Measurements from ENCODE around the gene CDC42BPA. TPM values are rescaled to one million over a fixed set of nuclear protein-coding genes. Genes with fewer than 3 reads are reported as not detected.

Gene CDC42BPA
- total and polyA plus RNA-seq, 2 experiments from 2014 or later, result 25.1 to 25.2 TPM

DNA sequence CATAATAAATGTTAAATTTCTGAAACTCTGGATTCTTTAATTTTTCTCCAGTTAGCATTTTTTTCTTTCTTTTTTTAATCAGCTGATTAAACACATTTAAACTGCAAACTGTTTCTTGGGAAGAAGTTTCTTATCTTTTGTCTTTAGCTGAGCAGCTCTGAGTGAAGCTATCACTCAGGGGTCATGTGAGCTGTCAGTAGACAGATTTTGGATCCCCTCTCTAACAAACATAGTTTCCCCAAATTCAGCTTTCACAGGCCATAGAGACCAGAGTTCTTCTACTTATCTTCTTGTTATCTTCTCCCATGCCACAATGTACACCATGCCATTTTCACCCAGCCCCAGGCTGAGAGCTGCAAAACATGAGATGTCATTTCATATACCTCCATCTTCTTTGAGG, 148.9 kb downstream of the CDC42BPA start:
- no peaks in the 10 kb centered on the region for H3K27me3 ChIP-seq
- TF ChIP-seq, protein P1, sequence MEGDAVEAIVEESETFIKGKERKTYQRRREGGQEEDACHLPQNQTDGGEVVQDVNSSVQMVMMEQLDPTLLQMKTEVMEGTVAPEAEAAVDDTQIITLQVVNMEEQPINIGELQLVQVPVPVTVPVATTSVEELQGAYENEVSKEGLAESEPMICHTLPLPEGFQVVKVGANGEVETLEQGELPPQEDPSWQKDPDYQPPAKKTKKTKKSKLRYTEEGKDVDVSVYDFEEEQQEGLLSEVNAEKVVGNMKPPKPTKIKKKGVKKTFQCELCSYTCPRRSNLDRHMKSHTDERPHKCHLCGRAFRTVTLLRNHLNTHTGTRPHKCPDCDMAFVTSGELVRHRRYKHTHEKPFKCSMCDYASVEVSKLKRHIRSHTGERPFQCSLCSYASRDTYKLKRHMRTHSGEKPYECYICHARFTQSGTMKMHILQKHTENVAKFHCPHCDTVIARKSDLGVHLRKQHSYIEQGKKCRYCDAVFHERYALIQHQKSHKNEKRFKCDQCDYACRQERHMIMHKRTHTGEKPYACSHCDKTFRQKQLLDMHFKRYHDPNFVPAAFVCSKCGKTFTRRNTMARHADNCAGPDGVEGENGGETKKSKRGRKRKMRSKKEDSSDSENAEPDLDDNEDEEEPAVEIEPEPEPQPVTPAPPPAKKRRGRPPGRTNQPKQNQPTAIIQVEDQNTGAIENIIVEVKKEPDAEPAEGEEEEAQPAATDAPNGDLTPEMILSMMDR (IDR thresholded peaks at IDR 0.05; ENCODE audit: low read depth, low read length), result no peak
- H3K9me3 ChIP-seq (ENCODE audit: low read depth), result no peaks in the 10 kb centered on the region
- no peaks in the 10 kb centered on the region for H3K36me3 ChIP-seq
- no peak overlapping the region for H3K4me3 ChIP-seq
- no peak overlapping the region for H3K27ac ChIP-seq
- no peak for DNase-seq (ENCODE audit: low read depth in 1 of 2, low spot score in 1 of 2)
- peaks cover 14% of the 10 kb centered on the region for H3K4me1 ChIP-seq (ENCODE audit: low read depth)

DNA sequence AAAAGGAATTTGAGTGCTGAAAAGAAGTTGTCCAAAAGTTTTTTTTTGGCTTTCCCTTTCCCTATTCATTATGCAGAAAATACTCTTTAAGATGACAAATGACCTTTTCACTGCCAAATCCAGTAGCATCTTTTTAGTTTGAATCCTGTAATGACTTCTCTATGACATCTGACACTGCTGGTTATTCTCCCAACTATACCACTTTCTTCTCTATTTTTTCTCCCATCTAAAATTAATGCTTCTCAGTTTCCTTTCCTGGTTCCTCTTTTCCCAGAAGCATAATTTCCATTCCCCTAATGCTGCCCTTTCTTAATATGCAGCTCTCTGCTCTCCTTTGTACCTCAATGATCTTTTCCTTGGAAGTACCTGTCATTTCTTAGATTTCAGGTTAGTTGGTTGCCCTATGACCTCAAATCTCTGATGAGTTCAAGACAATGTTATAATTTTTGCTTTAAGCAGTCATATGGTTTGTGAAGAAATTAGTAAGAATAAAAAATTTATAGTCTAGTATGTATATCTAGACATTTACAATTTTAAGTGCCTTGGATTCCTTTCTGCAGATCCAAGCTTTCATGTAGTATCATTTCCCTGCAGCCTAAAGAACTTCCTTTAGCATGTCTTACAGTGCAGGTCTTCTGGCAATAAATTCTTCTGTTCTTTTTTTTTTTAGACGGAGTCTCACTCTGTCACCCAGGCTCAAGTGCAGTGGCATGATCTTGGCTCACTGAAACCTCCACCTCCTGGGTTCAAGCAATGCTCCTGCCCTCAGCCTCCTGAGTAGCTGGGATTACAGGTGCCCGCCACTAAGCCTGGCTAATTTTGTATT, 150.8 kb downstream of the CDC42BPA start:
- no peak overlapping the region for H3K27ac ChIP-seq
- DNase-seq (ENCODE audit: low read depth in 1 of 2, low spot score in 1 of 2), result no peak
- H3K36me3 ChIP-seq, result no peaks in the 10 kb centered on the region
- no peaks in the 10 kb centered on the region for H3K27me3 ChIP-seq
- no peak overlapping the region for H3K4me3 ChIP-seq
- no peaks in the 10 kb centered on the region for H3K9me3 ChIP-seq (ENCODE audit: low read depth)
- TF ChIP-seq, protein P1 (IDR thresholded peaks at IDR 0.05; ENCODE audit: low read depth, low read length), result no peak
- H3K4me1 ChIP-seq (ENCODE audit: low read depth), result peaks cover 8% of the 10 kb centered on the region

- no peak for DNase-seq (ENCODE audit: low read depth in 1 of 2, low spot score in 1 of 2)
- Histone ChIP-seq H3K27me3 (no peaks in the 10 kb centered on the region), H3K27ac (no peak overlapping the region), H3K9me3 (ENCODE audit: low read depth) (no peaks in the 10 kb centered on the region), H3K36me3 (no peaks in the 10 kb centered on the region), H3K4me1 (ENCODE audit: low read depth) (peaks cover 8% of the 10 kb centered on the region), H3K4me3 (no peak overlapping the region)
- TF ChIP-seq, protein P1 (IDR thresholded peaks at IDR 0.05; ENCODE audit: low read depth, low read length), result no peak
Observed at GRCh38 chr1:227166559-227166958, 151.7 kb downstream of the CDC42BPA start.

- H3K36me3 ChIP-seq, result no peaks in the 10 kb centered on the region
- H3K9me3 ChIP-seq (ENCODE audit: low read depth), result no peaks in the 10 kb centered on the region
- no peak for DNase-seq (ENCODE audit: low read depth in 1 of 2, low spot score in 1 of 2)
- H3K27ac ChIP-seq, result no peak overlapping the region
- TF ChIP-seq, protein P1 (IDR thresholded peaks at IDR 0.05; ENCODE audit: low read depth, low read length), result no peak
- no peak overlapping the region for H3K4me3 ChIP-seq
- no peaks in the 10 kb centered on the region for H3K4me1 ChIP-seq (ENCODE audit: low read depth)
- H3K27me3 ChIP-seq, result no peaks in the 10 kb centered on the region
Observed at GRCh38 chr1:227161470-227161869, 156.8 kb downstream of the CDC42BPA start.

DNA sequence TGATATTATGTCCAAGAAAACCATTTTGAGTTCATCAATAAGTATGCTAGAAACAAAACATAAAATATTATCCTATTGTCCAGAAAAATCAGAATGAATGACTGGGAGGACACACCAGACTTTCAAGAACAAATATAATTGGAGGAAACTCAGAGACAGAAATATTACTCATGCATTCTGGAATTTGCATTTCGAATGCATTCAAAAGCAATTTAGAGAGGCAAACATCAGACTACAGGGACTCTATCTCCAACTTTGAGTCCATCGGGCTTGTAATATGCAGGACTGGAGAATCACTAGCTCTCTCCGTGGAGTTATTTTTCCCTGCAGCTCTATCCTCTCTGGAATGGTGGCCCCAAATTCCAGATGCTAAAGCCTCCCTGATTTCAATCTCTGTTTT, 161.8 kb downstream of the CDC42BPA start:
- H3K4me3 ChIP-seq, result no peak overlapping the region
- no peak overlapping the region for H3K27ac ChIP-seq
- TF ChIP-seq, protein P1 (IDR thresholded peaks at IDR 0.05; ENCODE audit: low read depth, low read length), result no peak
- H3K27me3 ChIP-seq, result no peaks in the 10 kb centered on the region
- no peaks in the 10 kb centered on the region for H3K9me3 ChIP-seq (ENCODE audit: low read depth)
- no peaks in the 10 kb centered on the region for H3K36me3 ChIP-seq
- no peaks in the 10 kb centered on the region for H3K4me1 ChIP-seq (ENCODE audit: low read depth)
- no peak for DNase-seq (ENCODE audit: low read depth in 1 of 2, low spot score in 1 of 2)

Measured in cardiac muscle cell (in vitro differentiated cells and primary cell).